Karpas-422 (cell line): Measurements from ENCODE around the gene HYAL1. TPM values are rescaled to one million over a fixed set of nuclear protein-coding genes. Genes with fewer than 3 reads are reported as not detected.

Experiments used
- DNase-seq: peaks from one replicate; pipeline ENCODE4 v3.0.0-alpha.2; 2015
- H2AFZ ChIP-seq: fragments of 200-600 bp; sonication (generic); 2 replicates; pipeline ENCODE4 v1.6.1; 2014; ENCODE audit warnings: antibody characterized with exemption, low read length, mixed read lengths
- H3K27ac ChIP-seq: fragments of 200-600 bp; sonication (generic); 2 replicates; pipeline ENCODE4 v1.5.1; 2014; ENCODE audit warnings: mild to moderate bottlenecking, low read length, moderate library complexity
- H3K27me3 ChIP-seq: fragments of 200-600 bp; sonication (generic); 2 replicates; pipeline ENCODE4 v1.6.1; 2014; ENCODE audit warnings: low read length, mixed read lengths
- H3K36me3 ChIP-seq: fragments of 200-600 bp; sonication (generic); 2 replicates; pipeline ENCODE4 v1.6.1; 2014; ENCODE audit warnings: low read length, mixed read lengths; ENCODE audit not compliant: insufficient read depth
- H3K4me1 ChIP-seq: fragments of 200-600 bp; sonication (generic); 2 replicates; pipeline ENCODE4 v1.6.1; 2014; ENCODE audit warnings: mild to moderate bottlenecking, low read length, mixed read lengths
- H3K4me2 ChIP-seq: fragments of 200-600 bp; sonication (generic); 2 replicates; pipeline ENCODE4 v1.6.1; 2014; ENCODE audit warnings: low read length, low read depth, mild to moderate bottlenecking; ENCODE audit not compliant: poor library complexity, severe bottlenecking
- H3K4me3 ChIP-seq: fragments of 200-600 bp; sonication (generic); 2 replicates; pipeline ENCODE4 v1.5.1; 2014; ENCODE audit warnings: mild to moderate bottlenecking, antibody characterized with exemption, low read length, mixed read lengths
- H3K79me2 ChIP-seq: fragments of 200-600 bp; sonication (generic); 2 replicates; pipeline ENCODE4 v1.6.1; 2014; ENCODE audit warnings: mild to moderate bottlenecking, low read length, mixed read lengths
- H3K9ac ChIP-seq: fragments of 200-600 bp; sonication (generic); 2 replicates; pipeline ENCODE4 v1.6.0; 2014; ENCODE audit warnings: low read length
- H3K9me2 ChIP-seq: fragments of 200-600 bp; sonication (generic), shearing (Covaris generic); replicated peaks from 2 replicates; pipeline ENCODE4 v1.6.0; 2014; ENCODE audit warnings: mild to moderate bottlenecking, low read length, moderate library complexity; ENCODE audit not compliant: insufficient read depth
- H3K9me3 ChIP-seq: fragments of 300-700, 200-600 bp; sonication (generic); 2 replicates; pipeline ENCODE4 v1.6.1; 2014; ENCODE audit warnings: low read length, mixed read lengths
- H4K20me1 ChIP-seq: fragments of 200-600 bp; sonication (generic); 2 replicates; pipeline ENCODE4 v1.6.1; 2014; ENCODE audit warnings: mild to moderate bottlenecking, antibody characterized with exemption, low read length, low read depth; ENCODE audit not compliant: insufficient read depth
- total RNA-seq: library from RNA; depleted of rRNA; stranded (reverse); fragments of >200 nt; shearing (Covaris generic); gene quantifications from 2 replicates; pipeline ENCODE4 v1.2.3, GENCODE V29; 2014; ENCODE audit warnings: low replicate concordance

The HYAL1 gene
- total RNA-seq, 1 experiment from 2014 or later = 0.71 TPM

DNA sequence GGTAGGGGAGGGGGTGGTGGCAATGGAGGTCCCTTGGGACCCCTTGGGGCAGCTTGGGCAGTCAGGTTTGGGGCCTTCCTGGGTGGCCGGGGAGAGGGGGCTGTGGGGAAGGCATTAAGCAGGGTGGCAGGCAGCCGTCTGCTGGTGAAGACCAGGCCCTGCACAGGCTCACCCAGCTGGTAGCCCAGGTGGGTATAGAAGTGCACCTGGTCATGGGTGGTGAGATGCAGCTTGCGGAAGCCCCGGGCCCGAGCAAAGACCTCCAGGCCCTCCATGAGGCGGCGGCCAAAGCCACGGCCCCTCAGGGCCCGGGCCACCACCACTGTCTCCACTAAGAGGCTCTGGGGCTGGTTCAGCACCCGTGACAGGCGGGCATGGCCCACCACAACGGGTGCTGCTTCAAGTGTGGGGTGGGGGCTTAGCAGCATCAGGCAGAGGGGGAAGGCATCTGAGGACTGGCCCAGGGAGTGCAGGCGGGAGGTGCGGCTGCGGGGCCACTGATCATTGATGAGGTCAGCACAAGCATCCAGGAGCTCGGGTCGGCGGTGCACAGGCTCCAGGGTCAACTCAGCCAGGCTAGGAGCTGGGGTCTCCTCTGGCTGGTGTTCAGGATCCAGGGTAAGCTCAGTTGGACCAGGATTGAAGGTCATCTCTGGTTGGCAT lies 6.5 kb downstream of the HYAL1 start:
- no peak overlapping the region for H3K4me3 ChIP-seq
- H3K9me2 ChIP-seq = no peaks in the 10 kb centered on the region
- DNase-seq = no peak
- no peak overlapping the region for H2AFZ ChIP-seq
- peaks cover 29% of the 10 kb centered on the region for H3K4me1 ChIP-seq
- H3K4me2 ChIP-seq = no peak overlapping the region
- peaks cover 10% of the 10 kb centered on the region for H3K79me2 ChIP-seq
- H3K27ac ChIP-seq = no peak overlapping the region
- H3K27me3 ChIP-seq = no peaks in the 10 kb centered on the region
- H4K20me1 ChIP-seq = no peaks in the 10 kb centered on the region
- H3K9ac ChIP-seq = no peak overlapping the region
- no peaks in the 10 kb centered on the region for H3K36me3 ChIP-seq
- H3K9me3 ChIP-seq = no peaks in the 10 kb centered on the region

DNA sequence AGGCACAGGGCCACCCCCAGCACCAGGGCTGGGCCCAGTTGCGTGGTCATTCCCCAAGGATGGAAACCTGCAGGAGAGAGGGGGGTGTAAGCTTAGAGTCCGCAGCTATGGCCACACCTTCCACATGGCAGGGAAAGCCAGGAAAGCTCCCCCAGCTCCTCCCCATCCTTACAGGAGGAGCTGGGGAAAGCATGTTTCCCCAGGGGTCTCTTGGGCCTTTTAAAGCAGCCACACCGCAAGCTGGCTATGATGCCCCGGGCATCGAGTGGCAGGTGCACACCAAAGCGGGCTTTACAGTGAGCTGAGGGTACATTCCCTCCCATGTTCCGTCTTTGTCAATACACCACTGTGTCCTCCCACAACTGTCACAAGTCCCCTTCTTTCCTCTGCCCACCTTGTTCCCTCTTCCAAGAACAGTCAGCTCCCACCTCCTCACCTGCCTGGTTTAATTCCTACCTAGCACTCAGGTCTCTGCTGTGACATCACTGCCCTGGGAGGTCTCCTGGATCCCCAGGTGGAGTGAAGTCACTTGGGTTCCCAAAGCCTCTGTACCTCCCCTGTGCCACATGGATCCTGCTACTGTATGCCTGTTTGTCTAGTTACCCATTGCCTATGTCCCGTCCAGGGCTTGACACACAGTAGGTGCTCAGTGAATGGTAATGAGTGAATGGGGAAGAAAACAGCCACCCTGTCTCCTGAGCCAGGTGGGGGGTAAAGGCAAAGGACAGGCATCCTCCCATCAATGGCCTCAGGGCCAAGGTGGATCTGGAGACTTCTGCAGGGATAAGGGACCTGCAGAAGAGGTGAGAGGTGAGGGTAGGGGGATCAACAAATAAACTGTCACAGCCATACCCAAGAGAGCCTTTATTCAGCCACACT lies 7.6 kb downstream of the HYAL1 start:
- no peak overlapping the region for H2AFZ ChIP-seq

DNA sequence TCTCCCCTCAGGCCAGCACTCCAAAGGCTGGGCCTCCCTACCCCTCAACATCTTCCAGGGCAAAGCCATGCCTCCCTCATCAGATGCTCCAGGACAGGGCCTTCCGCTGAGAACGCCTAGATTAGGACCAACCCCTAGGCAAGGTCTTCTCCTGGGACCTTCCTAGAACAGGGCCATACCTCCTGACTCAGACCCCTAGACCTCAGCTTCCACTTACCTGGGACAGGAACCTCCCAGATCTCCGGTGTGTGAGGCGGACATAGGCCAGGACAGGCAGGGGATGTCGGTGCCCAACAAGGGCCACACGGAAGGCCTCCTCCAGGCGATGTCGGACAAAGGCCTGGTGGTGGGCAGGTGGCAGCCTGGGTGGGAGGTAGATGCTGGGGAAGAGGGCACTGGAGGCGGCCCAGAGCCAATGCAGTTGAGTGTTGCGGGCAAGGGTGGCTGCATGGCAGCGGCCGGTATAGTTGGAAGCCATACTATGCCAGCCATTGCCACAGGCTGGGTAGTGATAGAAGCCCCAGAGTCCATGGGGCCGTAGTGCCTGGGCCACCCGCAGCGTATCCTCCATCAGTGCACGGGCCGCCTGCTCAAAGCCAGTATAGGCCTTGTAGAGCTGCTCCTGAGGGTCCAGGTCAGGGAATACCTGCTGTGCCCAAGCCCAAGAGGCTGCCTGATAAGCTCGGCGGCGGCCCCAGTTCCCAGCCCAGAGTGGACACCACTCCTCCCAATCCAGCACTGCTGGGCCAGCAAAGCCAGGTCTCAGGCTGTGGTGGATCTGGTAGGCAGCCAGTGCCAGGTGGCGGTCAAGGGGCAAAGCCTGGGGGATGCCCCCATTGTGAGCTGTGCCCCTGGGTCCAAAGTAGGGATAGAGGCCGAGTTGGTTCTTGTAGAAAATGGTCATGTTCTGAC lies 8.6 kb downstream of the HYAL1 start:
- Histone ChIP-seq H3K27me3 (no peaks in the 10 kb centered on the region), H3K9me2 (no peaks in the 10 kb centered on the region), H3K9me3 (no peaks in the 10 kb centered on the region), H3K27ac (no peak overlapping the region), H3K4me2 (no peak overlapping the region), H3K9ac (no peak overlapping the region), H2AFZ (no peak overlapping the region), H3K79me2 (peaks cover 31% of the 10 kb centered on the region), H3K4me3 (no peak overlapping the region), H3K36me3 (peaks cover 8% of the 10 kb centered on the region; the same call in 1 of the 2 replicates), H4K20me1 (no peaks in the 10 kb centered on the region), H3K4me1 (peaks cover 30% of the 10 kb centered on the region)
- no peak for DNase-seq

More for the DNA sequence above, 7.6 kb downstream of the HYAL1 start:
- H3K79me2 ChIP-seq = peaks cover 21% of the 10 kb centered on the region
- H4K20me1 ChIP-seq = no peaks in the 10 kb centered on the region
- no peaks in the 10 kb centered on the region for H3K9me3 ChIP-seq
- peaks cover 34% of the 10 kb centered on the region for H3K4me1 ChIP-seq
- no peak overlapping the region for H3K27ac ChIP-seq
- no peaks in the 10 kb centered on the region for H3K36me3 ChIP-seq
- no peak overlapping the region for H3K4me2 ChIP-seq
- no peak overlapping the region for H3K4me3 ChIP-seq
- no peaks in the 10 kb centered on the region for H3K9me2 ChIP-seq
- no peak for DNase-seq
- H3K9ac ChIP-seq = no peak overlapping the region
- H3K27me3 ChIP-seq = no peaks in the 10 kb centered on the region

- no peak overlapping the region for H2AFZ ChIP-seq
- H3K4me1 ChIP-seq = peaks cover 28% of the 10 kb centered on the region
- no peaks in the 10 kb centered on the region for H3K9me2 ChIP-seq
- H3K9me3 ChIP-seq = no peaks in the 10 kb centered on the region
- H3K4me2 ChIP-seq = no peak overlapping the region
- no peak overlapping the region for H3K27ac ChIP-seq
- no peak for DNase-seq
- H3K79me2 ChIP-seq = peaks cover 31% of the 10 kb centered on the region
- H3K9ac ChIP-seq = no peak overlapping the region
- no peaks in the 10 kb centered on the region for H3K27me3 ChIP-seq
- no peaks in the 10 kb centered on the region for H4K20me1 ChIP-seq
- H3K36me3 ChIP-seq = peaks cover 12% of the 10 kb centered on the region; the same call in 1 of the 2 replicates
- H3K4me3 ChIP-seq = no peak overlapping the region
Measured at GRCh38 chr3:50294089-50294488, 9.3 kb downstream of the HYAL1 start.

DNA sequence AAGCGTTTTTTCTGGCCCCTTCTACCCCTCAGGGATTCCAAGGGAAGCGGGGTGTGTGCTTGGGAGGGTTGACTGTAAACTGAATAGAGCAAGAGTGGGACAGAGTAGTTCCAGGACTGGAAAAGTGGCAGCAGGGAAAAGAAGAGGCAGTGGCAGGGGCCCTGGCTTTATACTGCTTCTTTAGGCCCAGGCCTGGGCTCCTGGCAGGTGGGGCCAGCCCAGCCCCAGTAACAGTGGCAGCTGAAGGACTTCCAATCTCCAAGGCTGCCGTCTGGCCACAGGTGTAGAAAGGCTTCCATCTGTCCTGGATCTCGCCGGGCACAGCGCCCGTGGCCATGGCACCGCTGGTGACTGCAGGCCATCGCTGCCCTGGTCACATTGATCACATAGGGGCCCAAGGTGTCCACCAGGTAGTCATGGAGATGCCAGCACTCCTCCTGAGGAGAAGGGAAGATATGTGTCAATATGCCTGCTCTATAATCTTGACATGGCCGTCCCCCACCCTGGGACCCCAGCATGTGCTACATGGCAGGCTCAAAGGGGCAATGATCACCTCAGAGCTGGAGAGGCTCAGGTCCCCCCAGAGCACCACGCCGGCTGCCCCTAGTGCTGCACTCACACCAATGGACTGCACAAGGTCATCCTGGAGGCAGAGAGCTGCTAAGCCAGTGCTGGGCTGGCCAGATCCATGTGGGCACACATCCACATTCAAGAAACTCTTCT lies 10.1 kb downstream of the HYAL1 start:
- Histone ChIP-seq H3K9ac (peak overlapping the region; percentile 97), H3K4me3 (peak overlapping the region; percentile 99), H2AFZ (no peak overlapping the region)

GRCh38 chr3:50292159-50293078 lies 11.0 kb downstream of the HYAL1 start, which contains the start of gene IFRD2:
Gene IFRD2, minus strand, starts transcription at chr3:50292429. Its CDS starts 155 bp downstream, at chr3:50292274.
- peak; percentile 98 for DNase-seq
- no peaks in the 10 kb centered on the region for H3K9me2 ChIP-seq
- H3K4me3 ChIP-seq = peak within 1 kb of the TSS; percentile 99
- peaks cover 20% of the 10 kb centered on the region; the same call in 1 of the 2 replicates for H3K36me3 ChIP-seq
- peak within 1 kb of the TSS; percentile 52; the same call in 1 of the 2 replicates for H2AFZ ChIP-seq
- H3K79me2 ChIP-seq = peaks cover 24% of the 10 kb centered on the region
- H4K20me1 ChIP-seq = 0 out of 2 replicates have a peak, but pooled peaks cover 1% of the 10 kb centered on the region
- no peaks in the 10 kb centered on the region for H3K27me3 ChIP-seq
- peaks cover 18% of the 10 kb centered on the region for H3K4me1 ChIP-seq
- no peaks in the 10 kb centered on the region for H3K9me3 ChIP-seq
- peak within 1 kb of the TSS; percentile 97 for H3K9ac ChIP-seq
- H3K27ac ChIP-seq = peak within 1 kb of the TSS; percentile 60
- H3K4me2 ChIP-seq = peak within 1 kb of the TSS; percentile 97

More for the DNA sequence above, 10.1 kb downstream of the HYAL1 start:
- Histone ChIP-seq H3K36me3 (peaks cover 19% of the 10 kb centered on the region; the same call in 1 of the 2 replicates), H4K20me1 (no peaks in the 10 kb centered on the region), H3K79me2 (peaks cover 27% of the 10 kb centered on the region), H3K27ac (peak overlapping the region; percentile 60), H3K4me2 (peak overlapping the region; percentile 81), H3K4me1 (peaks cover 24% of the 10 kb centered on the region), H3K9me3 (no peaks in the 10 kb centered on the region), H3K27me3 (no peaks in the 10 kb centered on the region), H3K9me2 (no peaks in the 10 kb centered on the region)
- DNase-seq = no peak
